Left forelimb (tissue), 1 donor: ENCODE results near the gene GUSB.

Experiments used
- DNase-seq: peaks from one replicate; pipeline ENCODE4 v3.0.0-alpha.2; 2018; ENCODE audit warnings: low spot score

GUSB gene

GRCh38 chr7:65927489-65928448 lies 54.2 kb downstream of the GUSB start:
- no peak for DNase-seq

- no peak for DNase-seq
Measured at GRCh38 chr7:65926588-65926987, 55.4 kb downstream of the GUSB start.

DNA sequence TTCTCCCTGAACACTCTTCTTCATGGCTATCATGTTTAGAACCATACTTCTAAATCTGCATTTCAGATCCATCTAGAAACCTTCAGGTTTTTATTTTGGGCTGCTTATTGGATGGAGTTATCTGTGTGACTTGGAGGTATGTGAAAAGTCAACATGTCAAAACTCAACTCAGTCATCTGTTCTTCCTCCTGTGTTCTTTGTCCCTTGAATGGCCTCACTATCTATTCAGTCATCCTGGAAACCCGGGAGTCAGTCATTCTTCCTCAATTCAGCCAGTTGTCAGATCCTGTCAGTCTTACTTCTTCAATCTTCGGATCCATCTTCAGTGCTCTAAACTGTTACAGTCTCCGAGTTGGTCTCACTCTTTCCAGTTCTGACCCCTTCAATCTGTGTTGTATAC lies 57.0 kb downstream of the GUSB start:
- no peak for DNase-seq

- DNase-seq = no peak
Measured at GRCh38 chr7:65924193-65924592, 57.8 kb downstream of the GUSB start.

- no peak for DNase-seq
Measured at GRCh38 chr7:65923316-65923715, 58.7 kb downstream of the GUSB start.

DNA sequence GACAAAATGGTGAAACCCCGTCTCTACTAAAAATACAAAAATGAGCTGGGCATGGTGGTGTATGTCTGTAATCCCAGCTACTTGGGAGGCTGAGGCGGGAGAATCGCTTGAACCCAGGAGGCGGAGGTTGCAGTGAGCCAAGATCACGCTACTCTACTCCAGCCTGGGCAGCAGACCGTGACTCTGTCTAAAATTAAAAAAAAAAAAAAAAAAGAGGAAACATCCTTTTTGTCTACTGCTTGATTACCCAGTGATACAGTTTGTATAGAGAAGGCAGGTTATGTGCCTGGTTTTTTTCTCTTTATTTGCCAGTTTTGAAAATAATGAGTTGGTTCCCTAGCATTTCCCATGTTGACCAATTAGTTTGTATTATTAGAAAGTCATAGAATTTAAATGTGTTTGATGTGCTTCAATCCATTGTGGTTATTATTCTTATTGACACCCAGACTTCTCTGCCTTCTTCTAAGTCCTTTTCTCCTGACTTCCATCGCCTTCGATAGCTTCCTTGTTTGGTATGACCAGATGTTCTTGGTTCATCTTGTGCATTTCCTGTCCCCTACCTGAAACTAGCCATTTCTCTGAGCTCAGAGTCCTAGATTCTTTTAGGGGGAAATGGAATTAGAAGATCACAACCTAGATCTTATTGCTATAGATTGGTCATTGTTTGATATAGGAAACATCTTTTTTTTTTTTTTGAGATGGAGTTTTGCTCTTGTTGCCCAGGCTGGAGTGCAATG lies 65.9 kb downstream of the GUSB start:
- no peak for DNase-seq

GRCh38 chr7:65912237-65912636 lies 69.8 kb downstream of the GUSB start:
- DNase-seq = no peak
